GM12864 (cell line): ENCODE measurements around the gene KRTAP4-16.

Source experiments
- DNase-seq: peaks from one replicate; pipeline ENCODE4 v3.0.0-alpha.2; 2011; ENCODE audit warnings: low read depth
- H3K4me3 ChIP-seq: 2 replicates; pipeline ENCODE4 v1.5.1; 2011; ENCODE audit warnings: mild to moderate bottlenecking, low read depth, low read length, control low read depth
- CTCF ChIP-seq: IDR thresholded peaks from 2 replicates; pipeline ENCODE4 v1.5.1; 2011; ENCODE audit warnings: low read depth, mild to moderate bottlenecking, moderate library complexity, low read length, control low read depth, inconsistent platforms; ENCODE audit errors: missing control alignments

Gene KRTAP4-16

GRCh38 chr17:41054025-41054424 lies 48.0 kb downstream of the KRTAP4-16 start:
- H3K4me3 ChIP-seq: no peak overlapping the region
- TF ChIP-seq CTCF: no peak
- DNase-seq: no peak

- DNase-seq: no peak
- TF ChIP-seq CTCF: no peak
These were observed 49.4 kb downstream of the KRTAP4-16 start for GRCh38 chr17:41052566-41052965.

More at GRCh38 chr17:41052566-41052965, 49.4 kb downstream of the KRTAP4-16 start:
- H3K4me3 ChIP-seq: no peak overlapping the region
